GM23248 (cell line): ENCODE data around the gene HOTAIR.

Experiments
- EZH2 ChIP-seq: fragments of 200-600 bp; sonication (generic); IDR thresholded peaks from 2 replicates; pipeline ENCODE4 v1.6.1; 2018; ENCODE audit warnings: antibody characterized with exemption, mild to moderate bottlenecking; ENCODE audit not compliant: insufficient read depth, poor library complexity, severe bottlenecking
- EZH2phosphoT487 ChIP-seq: fragments of 200-600 bp; sonication (generic); IDR thresholded peaks from 2 replicates; pipeline ENCODE4 v1.6.1; 2018; ENCODE audit warnings: antibody characterized with exemption, moderate library complexity, mild to moderate bottlenecking, low read depth; ENCODE audit not compliant: insufficient read depth

DNA sequence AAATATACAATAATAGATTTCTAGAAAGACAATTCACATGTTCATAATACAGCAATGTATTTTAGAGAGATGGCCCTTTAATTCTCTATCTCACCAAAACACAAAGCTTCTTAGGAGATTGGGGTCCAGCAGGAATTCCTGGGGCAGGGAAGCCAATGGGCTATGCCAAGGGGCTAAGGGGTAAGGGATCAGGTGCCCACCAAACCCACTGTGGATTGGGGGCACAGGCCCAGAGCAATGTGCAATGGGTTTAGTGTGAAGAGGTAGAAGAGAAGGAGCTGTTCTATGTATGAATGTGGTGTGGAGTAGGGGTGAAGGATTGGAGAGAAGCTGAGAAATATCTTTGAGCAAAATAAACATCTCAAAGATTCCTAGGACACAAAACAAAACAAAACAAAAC is 33.6 kb downstream of the HOTAIR start:
- TF ChIP-seq EZH2, result no peak
- no peak for TF ChIP-seq EZH2phosphoT487
